Stimulated activated CD8-positive, alpha-beta memory T cell treated with anti-CD3 and anti-CD28 coated beads, Interleukin-4, amount 100 ng/mL, for 48 hours (primary cell): ENCODE data around the gene ENKD1.
A peak's percentile ranks its signal among the peaks of the same experiment; 100 is the strongest.

Experiments
- DNase-seq: peaks from one replicate; pipeline ENCODE4 v3.0.0-alpha.2; 2020

The ENKD1 gene

GRCh38 chr16:67661886-67662652, 4.5 kb downstream of the ENKD1 start:
- peak; percentile 23 for DNase-seq

GRCh38 chr16:67661101-67661761, 5.3 kb downstream of the ENKD1 start:
- DNase-seq = no peak

- peak; percentile 97 for DNase-seq
Measured at GRCh38 chr16:67660564-67661028, 6.0 kb downstream of the ENKD1 start, which contains the start of gene PARD6A. TSS of gene PARD6A (plus strand) at chr16:67660960. CDS start at chr16:67661039, 79 bp downstream.

GRCh38 chr16:67659675-67660563, 6.6 kb downstream of the ENKD1 start, which contains the start of gene ACD:
TSS of gene ACD (minus strand) at chr16:67660260. CDS start at chr16:67660220, 40 bp downstream.
- DNase-seq = peak; percentile 95

- DNase-seq = peak; percentile 30
Measured at GRCh38 chr16:67658849-67659674, 7.5 kb downstream of the ENKD1 start.

GRCh38 chr16:67657751-67658518, 8.6 kb downstream of the ENKD1 start:
- DNase-seq = peak; percentile 22

GRCh38 chr16:67657017-67657608, 9.4 kb downstream of the ENKD1 start:
- DNase-seq = peak; percentile 23

GRCh38 chr16:67656344-67657016, 10.1 kb downstream of the ENKD1 start:
- no peak for DNase-seq

- no peak for DNase-seq
Measured at GRCh38 chr16:67655363-67655762, 11.2 kb downstream of the ENKD1 start.

- peak; percentile 25 for DNase-seq
Measured at GRCh38 chr16:67654403-67654911, 12.1 kb downstream of the ENKD1 start.

- DNase-seq = peak; percentile 23
Measured at GRCh38 chr16:67653789-67654402, 12.7 kb downstream of the ENKD1 start.

GRCh38 chr16:67653128-67653788, 13.3 kb downstream of the ENKD1 start:
- no peak for DNase-seq

- no peak for DNase-seq
Measured at GRCh38 chr16:67652578-67653127, 13.9 kb downstream of the ENKD1 start.

GRCh38 chr16:67651847-67652246, 14.7 kb downstream of the ENKD1 start:
- peak; percentile 22 for DNase-seq

- DNase-seq = no peak
Measured at GRCh38 chr16:67651039-67651438, 15.5 kb downstream of the ENKD1 start.

GRCh38 chr16:67650023-67650422, 16.5 kb downstream of the ENKD1 start:
- no peak for DNase-seq

GRCh38 chr16:67649494-67649931, 17.0 kb downstream of the ENKD1 start:
- DNase-seq = no peak

GRCh38 chr16:67648764-67649407, 17.7 kb downstream of the ENKD1 start:
- DNase-seq = no peak
